Activated T-helper 2 cell treated with anti-CD3 and anti-CD28 coated beads, Interferon-gamma antibody, Interleukin-2, Interleukin-4, amounts not matched to agents 10 μg/mL and 5 μg/mL and 100 μg/mL, durations not matched to agents 14 hours and 24 hours and 36 hours (primary cell): ENCODE data around the gene AMIGO2. TPM values are rescaled to one million over a fixed set of nuclear protein-coding genes. Genes with fewer than 3 reads are reported as not detected.
"Not testable (repeated sequence)": the region's sequence is repeated elsewhere in the genome, so short reads cannot be mapped to it uniquely, and the experiment has no call there.

Experiments
- DNase-seq: peaks from one replicate; pipeline ENCODE4 v3.0.0; 2021; ENCODE audit warnings: low spot score
- H3K27ac Mint-ChIP-seq: one replicate; pipeline ENCODE4 v1.8.0; 2021; ENCODE audit warnings: mixed read lengths
- H3K27me3 Mint-ChIP-seq: one replicate; pipeline ENCODE4 v1.8.0; 2021; ENCODE audit warnings: low read depth, mixed read lengths
- H3K36me3 Mint-ChIP-seq: one replicate; pipeline ENCODE4 v1.8.0; 2021; ENCODE audit warnings: low read depth, mixed read lengths
- H3K4me1 Mint-ChIP-seq: one replicate; pipeline ENCODE4 v1.8.0; 2021; ENCODE audit warnings: low read depth, mixed read lengths
- H3K4me3 Mint-ChIP-seq: one replicate; pipeline ENCODE4 v1.8.0; 2021; ENCODE audit warnings: low read depth, mild to moderate bottlenecking, moderate library complexity, mixed read lengths
- H3K9me3 Mint-ChIP-seq: one replicate; pipeline ENCODE4 v1.8.0; 2021; ENCODE audit warnings: mixed read lengths
- intact Hi-C: fragments of 100-400 bp; cut with micrococcal nuclease; formaldehyde crosslinking; loops from one replicate; pipeline ENCODE4 v1.15.1; 2023
- total RNA-seq: library from RNA; stranded (reverse); gene quantifications from 2 replicates; pipeline ENCODE4 v1.2.3, GENCODE V29; 2022

The AMIGO2 gene
- total RNA-seq: 10.7 and 11.1 TPM in 2 replicates

DNA sequence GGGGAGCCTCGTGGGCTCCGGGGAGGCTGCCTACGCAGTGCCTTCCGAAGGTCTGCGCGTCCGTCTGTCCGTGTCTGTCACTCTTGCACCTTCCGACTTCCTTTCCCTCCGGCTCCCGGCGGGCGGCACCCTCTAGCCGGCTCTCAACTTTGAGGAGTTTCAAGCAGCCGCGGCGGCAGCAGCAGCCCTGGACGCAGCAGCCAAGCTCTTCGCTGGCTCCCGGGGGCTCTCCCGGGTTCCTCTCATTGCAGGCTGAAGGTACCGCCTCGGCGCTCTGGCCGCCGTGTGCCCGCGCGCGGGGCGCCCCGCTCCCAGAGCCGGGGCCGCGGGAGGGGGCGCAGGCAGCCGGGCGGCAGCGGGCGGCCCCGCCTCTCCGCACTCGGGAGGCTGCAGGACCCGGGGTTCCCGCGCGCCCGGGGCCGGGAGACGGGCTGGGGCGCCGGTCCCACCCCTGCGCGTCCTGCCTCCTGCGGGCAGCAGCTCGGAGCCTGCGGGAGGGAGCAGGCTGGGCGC is at the start of gene AMIGO2, which contains the start of gene PCED1B:
AMIGO2 (minus strand) TSS at position 492 of the 513 bp plus-strand sequence. CDS start 957 bp downstream, outside the sequence.
PCED1B (plus strand) TSS at position 154 of the 513 bp plus-strand sequence. CDS start 155,443 bp downstream, outside the sequence.
- H3K27ac Mint-ChIP-seq: peak within 1 kb of the TSS; percentile 95
- peak; percentile 57 for DNase-seq
- intact Hi-C loops: loop anchor here (2.0 kb wide), 1 partner anchor 227 kb away; no protein-coding TSS in a partner anchor
- H3K36me3 Mint-ChIP-seq: peaks cover 33% of the 10 kb centered on the region
- H3K9me3 Mint-ChIP-seq: no peaks in the 10 kb centered on the region
- H3K4me3 Mint-ChIP-seq: peak within 1 kb of the TSS; percentile 97
- no peaks in the 10 kb centered on the region for H3K27me3 Mint-ChIP-seq
- peaks cover 63% of the 10 kb centered on the region for H3K4me1 Mint-ChIP-seq

- no peak for DNase-seq
- Mint-ChIP-seq H3K27me3 (no peaks in the 10 kb centered on the region), H3K27ac (no peak overlapping the region), H3K9me3 (no peaks in the 10 kb centered on the region), H3K4me3 (no peak overlapping the region), H3K4me1 (peaks cover 12% of the 10 kb centered on the region), H3K36me3 (peaks cover 20% of the 10 kb centered on the region)
- intact Hi-C loops: no loop called here
These were observed 46.5 kb upstream of the AMIGO2 start for GRCh38 chr12:47126246-47126645.

DNA sequence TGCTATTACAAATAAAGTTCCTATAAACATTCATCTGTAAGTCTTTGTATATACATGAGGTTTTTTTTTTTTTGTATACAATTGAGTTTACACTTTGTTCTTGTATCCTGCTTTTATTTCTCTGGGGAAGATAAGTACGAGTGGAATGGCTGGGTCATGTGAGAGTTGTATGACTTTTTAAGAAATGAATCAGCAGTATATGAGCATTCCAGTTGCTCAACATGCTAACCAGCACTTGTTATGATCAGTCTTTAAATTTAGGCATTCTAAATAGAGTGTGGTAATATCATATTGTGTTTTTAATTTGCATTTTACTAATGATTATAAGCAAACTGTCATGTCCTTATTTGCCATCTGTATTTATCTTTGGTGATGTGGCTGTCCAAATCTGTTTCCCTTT is 44.7 kb upstream of the AMIGO2 start:
- DNase-seq: no peak
- H3K36me3 Mint-ChIP-seq: peaks cover 24% of the 10 kb centered on the region
- H3K27me3 Mint-ChIP-seq: no peaks in the 10 kb centered on the region
- no peaks in the 10 kb centered on the region for H3K9me3 Mint-ChIP-seq
- no peak overlapping the region for H3K27ac Mint-ChIP-seq
- H3K4me1 Mint-ChIP-seq: peaks cover 19% of the 10 kb centered on the region
- intact Hi-C loops: no loop called here
- no peak overlapping the region for H3K4me3 Mint-ChIP-seq

DNA sequence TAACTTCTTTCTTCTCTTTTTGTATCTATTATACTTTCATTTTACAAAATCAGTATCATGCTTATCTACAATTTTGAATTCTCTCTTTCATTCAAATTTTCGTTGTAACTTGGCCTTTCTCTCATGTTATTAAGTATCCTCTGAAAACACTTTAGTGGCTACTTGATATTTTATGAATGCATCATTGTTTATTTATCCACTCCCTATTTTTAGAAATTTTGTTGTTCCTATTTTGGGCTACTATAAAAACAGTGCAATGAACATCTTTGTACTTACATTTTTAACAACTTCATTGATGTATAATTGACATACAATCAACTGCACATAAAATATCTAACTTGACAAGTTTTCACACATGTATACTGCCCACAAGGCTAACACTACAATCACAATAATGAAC is 44.0 kb upstream of the AMIGO2 start:
- DNase-seq: no peak
- H3K4me3 Mint-ChIP-seq: no peak overlapping the region
- intact Hi-C loops: no loop called here
- H3K36me3 Mint-ChIP-seq: peaks cover 26% of the 10 kb centered on the region
- H3K27ac Mint-ChIP-seq: no peak overlapping the region
- H3K9me3 Mint-ChIP-seq: peaks cover 2% of the 10 kb centered on the region
- H3K4me1 Mint-ChIP-seq: peaks cover 19% of the 10 kb centered on the region
- no peaks in the 10 kb centered on the region for H3K27me3 Mint-ChIP-seq

DNA sequence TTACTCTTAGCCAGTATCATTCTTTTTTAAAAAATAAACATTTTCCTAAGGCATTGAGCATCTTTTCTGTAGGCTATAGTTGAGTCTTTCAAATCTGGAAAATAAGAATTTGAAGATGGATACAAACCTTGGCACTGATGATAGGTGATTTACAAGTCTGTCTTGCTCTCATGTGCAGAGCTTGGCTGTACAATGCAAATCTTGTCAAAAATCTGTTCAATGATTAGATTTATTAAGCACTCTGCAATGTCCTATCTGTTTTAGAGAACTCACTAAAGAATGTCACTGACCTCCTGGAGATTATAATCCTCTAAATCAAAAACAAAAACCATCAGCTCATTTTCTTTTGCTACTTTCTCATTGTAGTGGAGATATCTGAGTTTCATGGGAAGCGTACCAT is 42.8 kb upstream of the AMIGO2 start:
- H3K36me3 Mint-ChIP-seq: peaks cover 38% of the 10 kb centered on the region
- H3K4me3 Mint-ChIP-seq: no peak overlapping the region
- intact Hi-C loops: no loop called here

GRCh38 chr12:47121146-47121545 is 41.4 kb upstream of the AMIGO2 start:
- Mint-ChIP-seq H3K36me3 (peaks cover 39% of the 10 kb centered on the region), H3K27ac (peak overlapping the region; percentile 69), H3K4me1 (peaks cover 19% of the 10 kb centered on the region), H3K27me3 (no peaks in the 10 kb centered on the region), H3K9me3 (peaks cover 8% of the 10 kb centered on the region), H3K4me3 (no peak overlapping the region)
- no peak for DNase-seq
- intact Hi-C loops: loop anchor here (1.0 kb wide), 1 partner anchor 10 kb away; no protein-coding TSS in a partner anchor

More for the DNA sequence above, 42.8 kb upstream of the AMIGO2 start:
- Mint-ChIP-seq H3K27me3 (no peaks in the 10 kb centered on the region), H3K9me3 (peaks cover 8% of the 10 kb centered on the region), H3K27ac (no peak overlapping the region), H3K4me1 (peaks cover 19% of the 10 kb centered on the region)
- no peak for DNase-seq

- intact Hi-C loops: loop anchor here (1.0 kb wide), 1 partner anchor 9 kb away; no protein-coding TSS in a partner anchor
- no peak for DNase-seq
- Mint-ChIP-seq H3K36me3 (peaks cover 43% of the 10 kb centered on the region), H3K27me3 (no peaks in the 10 kb centered on the region), H3K27ac (peak overlapping the region; percentile 69), H3K9me3 (peaks cover 8% of the 10 kb centered on the region), H3K4me3 (no peak overlapping the region), H3K4me1 (peaks cover 19% of the 10 kb centered on the region)
These were observed 41.0 kb upstream of the AMIGO2 start for GRCh38 chr12:47120736-47121135.

DNA sequence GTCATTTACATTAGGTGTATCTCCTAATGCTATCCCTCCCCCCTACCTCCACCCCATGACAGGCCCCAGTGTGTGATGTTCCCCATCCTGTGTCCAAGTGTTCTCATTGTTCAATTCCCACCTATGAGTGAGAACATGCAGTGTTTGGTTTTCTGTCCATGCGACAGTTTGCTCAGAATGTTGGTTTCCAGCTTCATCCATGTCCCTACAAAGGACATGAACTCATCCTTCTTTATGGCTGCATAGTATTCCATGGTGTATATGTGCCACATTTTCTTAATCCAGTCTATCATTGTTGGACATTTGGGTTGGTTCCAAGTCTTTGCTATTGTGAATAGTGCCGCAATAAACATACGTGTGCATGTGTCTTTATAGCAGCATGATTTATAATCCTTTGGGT is 37.5 kb upstream of the AMIGO2 start:
- intact Hi-C loops, H3K27me3 Mint-ChIP-seq, H3K4me3 Mint-ChIP-seq, DNase-seq, H3K9me3 Mint-ChIP-seq, H3K27ac Mint-ChIP-seq: not testable (repeated sequence)
- Mint-ChIP-seq H3K4me1 (peaks cover 11% of the 10 kb centered on the region), H3K36me3 (peaks cover 39% of the 10 kb centered on the region)

DNA sequence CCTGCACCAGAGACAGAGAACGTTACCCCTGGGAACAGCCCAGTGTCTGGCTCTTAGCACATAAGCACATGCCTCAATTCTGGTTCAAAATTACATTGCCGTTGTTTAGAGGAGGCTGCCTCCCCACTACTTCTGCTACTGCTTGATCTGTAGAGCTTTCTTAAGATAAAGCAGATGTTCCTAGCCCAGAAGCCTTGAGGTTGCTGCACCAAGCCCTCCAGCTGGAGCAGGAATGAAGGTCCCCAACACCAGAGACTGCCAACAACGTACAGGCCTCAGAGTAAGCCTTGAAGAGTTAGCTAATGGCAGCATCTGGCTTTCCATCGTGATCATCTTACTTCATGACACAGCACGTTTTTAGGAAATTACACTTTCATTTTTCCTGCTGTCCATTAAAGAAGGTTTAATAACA is 34.7 kb upstream of the AMIGO2 start:
- intact Hi-C loops: no loop called here
- H3K4me3 Mint-ChIP-seq: no peak overlapping the region

GRCh38 chr12:47112679-47113078 is 32.9 kb upstream of the AMIGO2 start:
- Mint-ChIP-seq H3K27ac (no peak overlapping the region), H3K4me3 (no peak overlapping the region), H3K9me3 (no peaks in the 10 kb centered on the region), H3K27me3 (no peaks in the 10 kb centered on the region), H3K36me3 (peaks cover 54% of the 10 kb centered on the region), H3K4me1 (peaks cover 22% of the 10 kb centered on the region)
- no peak for DNase-seq
- intact Hi-C loops: no loop called here

More for the DNA sequence above, 34.7 kb upstream of the AMIGO2 start:
- Mint-ChIP-seq H3K36me3 (peaks cover 55% of the 10 kb centered on the region), H3K9me3 (peaks cover 8% of the 10 kb centered on the region), H3K27me3 (no peaks in the 10 kb centered on the region), H3K27ac (no peak overlapping the region), H3K4me1 (peaks cover 22% of the 10 kb centered on the region)
- no peak for DNase-seq

- DNase-seq: no peak
- H3K4me3 Mint-ChIP-seq: no peak overlapping the region
- peak overlapping the region; percentile 28 for H3K27ac Mint-ChIP-seq
- H3K9me3 Mint-ChIP-seq: no peaks in the 10 kb centered on the region
- H3K27me3 Mint-ChIP-seq: no peaks in the 10 kb centered on the region
- peaks cover 52% of the 10 kb centered on the region for H3K36me3 Mint-ChIP-seq
- intact Hi-C loops: loop anchor here (1.0 kb wide), 2 partner anchors 9 to 27 kb away; no protein-coding TSS in a partner anchor
- peaks cover 22% of the 10 kb centered on the region for H3K4me1 Mint-ChIP-seq
These were observed 32.1 kb upstream of the AMIGO2 start for GRCh38 chr12:47111854-47112253.

GRCh38 chr12:47111392-47111778 is 31.6 kb upstream of the AMIGO2 start:
- no peak for DNase-seq
- Mint-ChIP-seq H3K4me1 (peaks cover 22% of the 10 kb centered on the region), H3K36me3 (peaks cover 52% of the 10 kb centered on the region), H3K27ac (peak overlapping the region; percentile 28), H3K27me3 (no peaks in the 10 kb centered on the region), H3K4me3 (no peak overlapping the region), H3K9me3 (no peaks in the 10 kb centered on the region)
- intact Hi-C loops: loop anchor here (1.0 kb wide), 2 partner anchors 10 to 26 kb away; no protein-coding TSS in a partner anchor

DNA sequence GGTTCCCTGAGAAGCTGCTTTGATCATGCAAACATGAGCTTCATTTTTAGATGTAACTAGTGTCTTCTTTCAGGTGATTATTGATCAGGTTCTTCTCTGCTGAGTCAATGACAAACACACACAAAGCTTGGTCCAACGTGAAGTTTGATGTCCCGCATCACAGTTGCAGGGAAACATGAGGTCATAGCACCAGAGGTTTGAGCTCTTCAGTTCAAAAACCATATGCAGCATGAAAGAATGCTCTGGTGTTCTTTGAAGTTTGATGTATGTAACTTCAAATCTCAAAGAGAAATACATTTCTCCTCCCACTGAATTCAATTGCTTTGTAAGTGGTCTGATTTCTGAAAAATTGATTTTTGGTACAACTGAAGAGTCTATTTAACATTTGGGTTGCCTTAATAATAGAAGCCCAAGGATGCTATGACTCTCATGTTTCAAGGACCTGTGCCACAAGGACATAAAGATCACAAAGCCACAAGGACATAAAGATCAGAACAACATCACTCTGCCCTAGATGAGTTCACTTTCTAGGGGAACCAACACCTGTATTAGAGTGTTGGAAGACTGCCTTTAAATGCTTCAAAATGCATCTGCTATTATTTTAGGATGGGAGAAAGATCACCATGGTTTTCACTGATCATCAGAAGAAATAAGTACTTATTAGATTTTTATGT is 31.1 kb upstream of the AMIGO2 start:
- H3K27ac Mint-ChIP-seq: peak overlapping the region; percentile 68
- intact Hi-C loops: loop anchor here (1.0 kb wide), 2 partner anchors 10 to 26 kb away; no protein-coding TSS in a partner anchor
- H3K9me3 Mint-ChIP-seq: no peaks in the 10 kb centered on the region
- H3K36me3 Mint-ChIP-seq: peaks cover 48% of the 10 kb centered on the region
- no peak for DNase-seq
- H3K4me3 Mint-ChIP-seq: no peak overlapping the region
- no peaks in the 10 kb centered on the region for H3K27me3 Mint-ChIP-seq
- H3K4me1 Mint-ChIP-seq: peaks cover 22% of the 10 kb centered on the region
